HL-60/S4 treated with retinoic acid at 250 ng/mL for 4 days and 3 days (cell line): ENCODE results near the gene COL24A1.
"Not testable (repeated sequence)": the region's sequence is repeated elsewhere in the genome, so short reads cannot be mapped to it uniquely, and the experiment has no call there.

ENCODE experiments used
- in situ Hi-C: fragments of 300-500 bp; cut with MboI; formaldehyde crosslinking; loops from 2 replicates; pipeline ENCODE4 v1.7.0; 2022; ENCODE audit warnings: low sequenced_read_pairs

Gene COL24A1

GRCh38 chr1:86000601-86001000 lies 156.0 kb downstream of the COL24A1 start:
- in situ Hi-C loops: no loop called here

DNA sequence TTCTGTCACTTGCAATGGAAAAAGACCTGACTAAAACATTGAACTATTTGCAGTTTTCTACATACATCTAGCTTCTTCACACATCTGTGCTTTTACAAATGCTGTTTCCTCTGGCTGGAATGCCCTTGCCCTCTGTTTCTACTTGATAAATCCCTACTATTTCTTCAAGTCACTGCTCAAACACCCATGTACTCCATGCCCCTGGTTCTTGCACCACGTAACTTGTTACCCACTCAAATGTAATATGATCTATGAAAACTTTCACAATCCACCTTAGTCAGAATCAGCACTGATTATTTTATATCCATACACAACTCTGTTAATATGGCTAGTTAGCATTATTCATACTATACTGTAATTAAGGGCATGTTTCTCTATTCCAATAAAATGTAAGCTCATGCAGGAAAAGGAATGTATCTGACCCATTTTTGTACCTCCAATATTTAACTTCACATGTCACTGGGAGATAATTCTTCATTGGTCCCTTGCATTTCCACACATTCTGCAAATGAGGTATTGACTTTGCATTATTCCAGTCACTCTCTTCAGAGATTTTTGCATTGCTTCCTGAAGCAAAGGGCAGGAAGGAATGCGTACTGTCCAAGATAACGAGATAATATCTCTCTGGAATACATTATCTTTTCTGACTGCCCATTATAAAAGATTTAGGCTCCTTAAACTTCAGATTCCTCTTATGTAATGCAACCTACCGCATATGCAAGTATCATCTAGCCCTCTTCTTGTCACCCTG lies 158.3 kb downstream of the COL24A1 start:
- in situ Hi-C loops: no loop called here

GRCh38 chr1:85992791-85993190 lies 163.8 kb downstream of the COL24A1 start:
- in situ Hi-C loops: no loop called here

DNA sequence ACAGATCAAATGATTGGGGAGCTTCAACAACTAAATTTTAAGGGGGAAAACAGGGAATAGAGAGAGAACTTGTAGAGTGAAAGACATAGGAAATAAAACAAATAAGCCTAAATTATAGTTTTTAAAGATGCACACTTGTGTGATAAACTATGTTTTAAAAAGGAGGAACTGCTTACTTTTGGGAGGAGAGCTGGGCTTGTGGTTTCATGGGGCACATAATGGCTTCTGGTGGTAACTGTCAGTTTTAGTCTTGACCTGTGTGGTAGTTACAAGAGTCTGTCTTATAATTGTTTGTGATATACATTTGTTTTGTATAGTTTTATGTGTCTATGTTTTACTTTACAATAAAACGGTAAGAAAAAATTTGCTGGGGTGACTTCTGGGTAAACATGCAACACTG lies 165.3 kb downstream of the COL24A1 start:
- in situ Hi-C loops: no loop called here

GRCh38 chr1:85984636-85985035 lies 171.9 kb downstream of the COL24A1 start:
- in situ Hi-C loops: no loop called here

- in situ Hi-C loops: no loop called here
These were observed 173.3 kb downstream of the COL24A1 start for GRCh38 chr1:85983316-85983715.

DNA sequence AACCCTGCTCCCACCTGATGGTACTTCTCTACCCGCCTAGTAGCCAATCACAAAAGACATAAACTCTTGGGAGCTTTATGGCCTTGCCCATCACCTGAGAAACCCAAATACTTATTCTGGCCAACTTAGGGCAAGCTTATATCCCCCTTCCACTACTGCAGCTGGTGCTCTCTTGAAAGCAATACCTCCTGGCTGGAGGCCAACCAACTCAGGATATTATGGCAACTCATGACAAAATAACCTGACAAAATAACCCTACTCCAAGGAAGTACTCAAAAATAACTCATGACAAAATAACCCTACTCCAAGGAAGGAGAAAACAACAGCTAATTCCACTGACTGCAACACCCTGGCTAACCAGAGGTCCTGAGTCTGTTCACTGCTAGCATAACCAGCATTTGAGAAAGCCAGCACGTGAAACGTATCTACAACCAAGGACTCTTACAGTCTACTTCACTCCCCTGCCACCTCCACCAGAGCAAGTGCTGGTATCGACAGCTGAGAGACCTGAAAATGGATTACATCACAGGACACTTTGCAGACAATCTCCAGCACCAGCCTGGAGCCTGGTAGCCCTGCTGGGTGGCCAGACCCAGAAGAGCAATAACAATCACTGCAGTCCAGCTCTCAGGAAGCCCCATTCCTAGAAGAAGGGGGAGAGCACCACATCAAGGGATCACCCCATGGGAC lies 179.9 kb downstream of the COL24A1 start:
- in situ Hi-C loops: no loop called here

DNA sequence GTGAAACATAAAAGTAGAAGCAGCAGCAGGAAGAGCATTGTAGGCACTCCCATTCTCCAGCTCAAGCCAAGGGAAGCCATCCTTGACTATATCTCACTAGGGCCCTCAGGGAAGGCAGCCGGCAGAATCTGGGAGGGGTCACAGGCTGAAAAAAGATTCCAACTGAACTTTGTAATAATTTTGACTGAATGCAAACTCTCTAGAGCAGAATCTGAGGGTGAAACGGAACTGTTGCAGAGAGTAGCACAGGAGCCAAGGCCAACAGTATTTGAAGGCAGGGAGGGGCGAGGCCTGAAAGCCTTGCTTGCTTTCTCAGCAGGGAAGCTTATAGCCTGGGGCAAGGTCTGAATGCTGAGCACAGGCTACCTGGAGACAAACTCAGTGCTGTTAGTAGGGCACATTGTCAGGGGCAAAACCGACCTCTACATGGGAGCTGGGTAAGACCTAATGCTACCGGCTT lies 180.6 kb downstream of the COL24A1 start:
- in situ Hi-C loops: no loop called here

DNA sequence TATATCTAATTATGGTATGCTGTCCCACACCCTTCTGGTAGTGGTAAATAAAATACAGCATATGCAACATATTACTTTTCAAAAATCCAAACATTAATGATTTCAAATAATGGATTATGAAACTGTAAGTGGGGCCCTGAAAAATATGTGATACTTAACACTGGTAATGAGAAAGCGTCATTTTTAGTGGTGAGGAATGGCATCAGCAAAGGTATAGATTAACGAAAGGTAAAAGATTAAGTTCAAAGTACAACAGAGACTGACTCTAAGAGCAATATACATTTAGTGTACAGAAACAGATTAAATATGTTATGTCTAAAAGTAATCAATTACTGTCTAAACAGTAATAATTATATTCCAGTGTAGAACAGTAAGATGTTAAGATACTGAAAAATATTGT lies 194.1 kb downstream of the COL24A1 start:
- in situ Hi-C loops: no loop called here

GRCh38 chr1:85957760-85958159 lies 198.8 kb downstream of the COL24A1 start:
- in situ Hi-C loops: no loop called here

DNA sequence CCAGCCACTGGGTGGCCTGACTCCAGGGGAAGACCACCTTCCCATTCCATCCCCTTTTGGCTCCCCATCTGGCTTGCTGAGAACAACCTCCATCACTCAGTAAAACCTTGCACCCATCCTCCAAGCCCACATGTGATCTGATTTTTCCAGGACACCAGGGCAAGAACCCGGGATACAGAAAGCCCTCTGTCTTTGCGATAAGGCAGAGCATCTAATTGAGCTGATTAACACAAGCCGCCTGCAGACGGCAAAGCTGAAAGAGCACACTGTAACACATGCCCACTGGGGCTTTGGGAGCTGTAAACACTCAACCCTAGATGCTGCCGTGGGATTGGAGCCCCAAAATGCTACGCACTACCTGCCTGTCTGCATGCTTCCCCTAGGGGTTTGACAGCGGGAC lies 201.4 kb downstream of the COL24A1 start:
- in situ Hi-C loops: not testable (repeated sequence)

DNA sequence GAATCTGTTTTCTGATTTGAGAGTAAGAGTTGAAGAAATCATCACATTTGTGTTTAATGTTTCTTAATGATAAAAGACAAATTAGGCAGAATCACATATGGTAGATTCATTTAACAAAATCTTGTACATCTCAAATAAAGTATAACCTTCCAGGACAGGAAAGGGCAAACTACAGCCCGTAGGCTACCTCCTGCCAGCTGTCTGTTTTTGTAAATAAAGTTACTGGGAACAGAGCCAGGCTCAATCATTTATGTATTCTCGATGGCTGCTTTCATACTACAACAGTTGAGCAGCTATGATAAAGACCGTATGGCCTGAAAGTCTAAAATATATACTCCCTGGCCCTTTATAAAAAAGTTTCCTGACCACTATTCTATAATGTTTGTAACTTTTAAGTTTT lies 204.1 kb downstream of the COL24A1 start:
- in situ Hi-C loops: no loop called here

DNA sequence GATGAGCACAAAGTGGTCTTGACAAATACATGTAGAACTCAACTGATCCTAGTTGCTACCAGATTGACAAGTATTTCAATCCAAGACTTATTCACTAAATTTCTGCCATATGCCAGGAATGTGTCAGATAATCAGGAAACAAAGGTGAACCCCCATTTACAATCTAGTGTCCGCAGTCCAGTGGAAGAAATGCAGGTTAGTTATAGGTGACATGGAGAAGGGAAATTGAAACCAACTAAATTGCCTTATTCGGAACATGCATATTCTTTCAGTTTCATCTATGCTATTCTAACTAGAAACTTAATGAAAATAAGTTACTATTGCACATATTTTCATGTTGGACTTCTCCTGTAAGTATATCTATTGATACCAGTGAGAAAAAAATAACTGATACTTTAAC lies 209.4 kb downstream of the COL24A1 start:
- in situ Hi-C loops: no loop called here

- in situ Hi-C loops: no loop called here
These were observed 212.6 kb downstream of the COL24A1 start for GRCh38 chr1:85943945-85944344.

- in situ Hi-C loops: no loop called here
These were observed 213.0 kb downstream of the COL24A1 start for GRCh38 chr1:85943526-85943925.

DNA sequence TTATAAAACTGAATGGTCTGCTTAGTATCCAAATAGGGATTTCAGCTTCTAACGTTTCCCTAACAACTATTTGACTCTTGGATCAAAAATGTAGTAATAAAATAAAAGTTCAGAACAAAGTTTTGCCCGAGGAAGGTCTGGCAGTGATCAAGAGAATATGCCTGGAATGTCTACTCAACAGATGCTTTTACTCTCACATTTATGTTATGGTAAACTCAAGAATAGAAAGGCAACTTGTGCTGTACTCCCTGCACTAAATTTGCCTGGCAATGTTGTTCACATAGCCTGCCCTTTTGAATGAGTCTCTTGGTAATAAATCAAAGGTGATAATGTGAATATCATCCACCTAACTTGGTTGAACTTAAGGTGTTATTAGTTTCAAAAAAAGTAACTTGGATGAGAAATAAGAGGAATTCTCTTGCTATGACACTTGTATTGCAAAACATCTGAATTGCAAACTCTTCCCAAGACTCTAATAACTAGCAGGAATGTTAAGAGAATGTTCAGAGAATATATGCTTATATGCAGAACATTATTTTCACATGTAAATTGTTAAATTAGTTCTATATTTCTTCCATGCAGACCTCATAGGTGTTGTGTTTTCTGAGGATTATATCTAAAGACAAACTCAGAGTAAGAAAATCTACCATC lies 215.8 kb downstream of the COL24A1 start:
- in situ Hi-C loops: no loop called here

- in situ Hi-C loops: no loop called here
These were observed 217.7 kb downstream of the COL24A1 start for GRCh38 chr1:85938829-85939228.

DNA sequence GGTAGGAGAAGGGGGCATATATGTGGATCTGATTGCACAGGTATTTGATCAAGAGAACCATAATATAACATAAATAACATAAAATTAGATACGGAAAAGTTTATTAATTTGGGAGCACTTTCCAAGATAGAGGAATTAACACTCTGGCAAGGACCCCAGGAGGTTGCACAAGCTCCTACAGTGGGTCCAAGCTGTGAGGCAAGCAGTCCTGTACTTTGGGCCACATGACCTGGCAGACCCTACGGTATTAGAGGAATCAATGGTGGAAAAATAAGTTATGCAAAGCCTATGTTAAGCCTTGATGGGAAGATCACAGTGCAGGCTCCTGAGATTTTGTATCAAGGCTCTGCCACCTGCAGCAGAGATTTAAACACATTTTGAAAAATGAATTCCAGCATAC lies 220.1 kb downstream of the COL24A1 start:
- in situ Hi-C loops: no loop called here

GRCh38 chr1:85936057-85936456 lies 220.5 kb downstream of the COL24A1 start:
- in situ Hi-C loops: no loop called here

GRCh38 chr1:85935234-85935633 lies 221.3 kb downstream of the COL24A1 start:
- in situ Hi-C loops: no loop called here

GRCh38 chr1:85934516-85934915 lies 222.1 kb downstream of the COL24A1 start:
- in situ Hi-C loops: no loop called here

GRCh38 chr1:85933961-85934360 lies 222.6 kb downstream of the COL24A1 start:
- in situ Hi-C loops: no loop called here
